RPMI8226 (cell line): ENCODE data around the gene CYP2S1.

Experiments used
- DNase-seq: peaks from one replicate; pipeline ENCODE4 v3.0.0-alpha.2; 2015

Gene CYP2S1

DNA sequence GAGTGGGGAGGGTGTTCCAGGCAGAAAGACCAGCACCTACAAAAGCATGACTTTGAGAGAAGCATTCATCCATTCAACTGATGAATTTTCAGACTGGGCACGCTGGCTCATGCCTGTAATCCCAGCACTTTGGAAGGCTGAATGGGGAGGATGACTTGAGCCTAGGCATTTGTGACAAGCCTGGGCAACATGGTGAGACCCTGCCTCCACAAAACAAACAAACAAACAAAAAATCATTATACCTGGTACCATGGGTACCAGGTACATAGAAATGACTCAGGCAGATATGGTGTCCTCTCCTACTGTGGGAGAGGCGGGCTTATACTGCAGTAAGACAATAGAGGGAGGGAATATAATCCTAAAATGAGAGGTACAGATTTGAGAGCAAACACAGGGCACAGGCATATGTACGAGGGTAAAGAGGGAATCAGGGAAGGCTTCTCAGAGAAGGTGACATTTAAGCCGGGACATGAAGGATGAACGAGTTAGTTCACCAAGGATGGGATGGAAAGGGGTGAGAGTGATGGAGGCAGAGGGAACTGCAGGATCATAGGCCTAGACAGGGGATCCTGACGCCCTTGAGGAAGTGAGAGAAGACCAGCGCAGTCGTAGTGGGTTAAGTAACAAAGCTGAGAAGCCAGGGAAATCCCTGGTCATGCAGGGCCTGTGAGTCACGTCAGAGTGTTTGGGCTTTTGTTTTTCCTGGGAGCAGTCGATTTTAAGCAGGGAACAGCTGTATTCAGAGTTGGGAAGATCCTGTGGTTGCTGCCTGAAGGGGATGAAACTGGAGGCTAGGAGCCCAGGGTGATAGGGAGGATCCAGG, 2.9 kb downstream of the CYP2S1 start:
- DNase-seq = no peak

DNA sequence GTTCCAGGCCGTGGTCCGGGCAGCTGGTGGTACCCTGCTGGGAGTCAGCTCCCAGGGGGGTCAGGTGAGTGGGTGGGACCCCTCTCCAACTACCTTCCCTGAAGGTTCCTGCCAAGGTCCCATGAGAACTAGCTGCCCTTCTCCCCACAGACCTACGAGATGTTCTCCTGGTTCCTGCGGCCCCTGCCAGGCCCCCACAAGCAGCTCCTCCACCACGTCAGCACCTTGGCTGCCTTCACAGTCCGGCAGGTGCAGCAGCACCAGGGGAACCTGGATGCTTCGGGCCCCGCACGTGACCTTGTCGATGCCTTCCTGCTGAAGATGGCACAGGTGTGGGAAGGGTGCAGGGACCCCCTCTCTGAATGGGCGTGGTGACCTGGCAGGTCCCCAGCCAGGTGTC, 5.5 kb downstream of the CYP2S1 start:
- no peak for DNase-seq

DNA sequence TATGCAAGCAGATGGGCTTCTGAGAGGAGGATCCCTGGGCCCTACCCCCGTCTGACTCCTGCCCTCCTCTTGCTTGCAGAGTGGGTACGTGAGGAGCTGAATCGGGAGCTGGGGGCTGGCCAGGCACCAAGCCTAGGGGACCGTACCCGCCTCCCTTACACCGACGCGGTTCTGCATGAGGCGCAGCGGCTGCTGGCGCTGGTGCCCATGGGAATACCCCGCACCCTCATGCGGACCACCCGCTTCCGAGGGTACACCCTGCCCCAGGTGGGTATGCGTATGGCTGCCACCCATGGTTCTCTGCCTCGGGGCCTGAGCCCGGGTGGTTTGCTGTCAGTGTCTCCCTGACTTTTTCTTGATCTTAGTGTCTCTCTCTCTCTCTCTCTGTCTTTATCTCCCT, 10.4 kb downstream of the CYP2S1 start:
- no peak for DNase-seq

DNA sequence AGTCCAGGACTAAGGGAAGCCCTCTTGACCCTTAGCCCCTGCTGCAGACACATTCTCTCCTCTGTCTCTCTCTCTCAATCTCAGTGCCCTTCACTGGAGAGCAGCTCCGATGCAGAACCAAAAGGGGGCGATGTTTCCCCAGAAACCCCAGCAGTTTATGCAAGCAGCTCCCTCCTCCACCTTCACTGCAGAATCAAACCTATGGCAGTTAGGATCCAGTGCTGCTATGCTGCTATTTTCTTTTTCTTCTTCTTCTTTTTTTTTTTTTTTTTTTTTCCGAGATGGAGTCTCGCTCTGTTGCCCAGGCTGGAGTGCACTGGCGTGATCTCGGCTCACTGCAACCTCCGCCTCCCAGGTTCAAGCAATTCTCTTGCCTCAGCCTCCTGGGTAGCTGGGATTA, 11.3 kb downstream of the CYP2S1 start:
- peak; percentile 74 for DNase-seq

DNA sequence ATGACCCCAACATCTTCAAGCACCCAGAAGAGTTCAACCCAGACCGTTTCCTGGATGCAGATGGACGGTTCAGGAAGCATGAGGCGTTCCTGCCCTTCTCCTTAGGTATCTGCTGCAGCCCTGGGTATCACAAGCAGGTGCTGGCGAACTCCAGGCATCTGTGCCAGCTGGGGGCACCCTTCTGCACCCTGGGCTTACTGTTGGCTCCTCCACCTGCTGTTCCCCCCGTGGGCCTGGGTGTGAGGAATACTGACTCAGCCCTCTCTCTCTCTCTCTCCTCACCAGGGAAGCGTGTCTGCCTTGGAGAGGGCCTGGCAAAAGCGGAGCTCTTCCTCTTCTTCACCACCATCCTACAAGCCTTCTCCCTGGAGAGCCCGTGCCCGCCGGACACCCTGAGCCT, 13.0 kb downstream of the CYP2S1 start:
- no peak for DNase-seq

DNA sequence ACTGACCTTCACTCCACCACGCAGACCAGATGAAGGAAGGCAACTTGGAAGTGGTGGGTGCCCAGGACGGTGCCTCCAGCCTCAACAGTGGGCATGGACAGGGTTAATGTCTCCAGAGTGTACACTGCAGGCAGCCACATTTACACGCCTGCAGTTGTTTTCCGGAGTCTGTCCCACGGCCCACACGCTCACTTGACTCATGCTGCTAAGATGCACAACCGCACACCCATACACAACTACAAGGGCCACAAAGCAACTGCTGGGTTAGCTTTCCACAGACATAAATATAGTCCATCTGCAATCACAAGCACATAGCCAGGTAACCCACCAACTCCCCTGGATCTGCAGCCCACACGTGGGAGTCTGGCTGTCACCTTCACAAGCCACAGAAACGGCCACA, 13.4 kb downstream of the CYP2S1 start:
- DNase-seq = no peak

DNA sequence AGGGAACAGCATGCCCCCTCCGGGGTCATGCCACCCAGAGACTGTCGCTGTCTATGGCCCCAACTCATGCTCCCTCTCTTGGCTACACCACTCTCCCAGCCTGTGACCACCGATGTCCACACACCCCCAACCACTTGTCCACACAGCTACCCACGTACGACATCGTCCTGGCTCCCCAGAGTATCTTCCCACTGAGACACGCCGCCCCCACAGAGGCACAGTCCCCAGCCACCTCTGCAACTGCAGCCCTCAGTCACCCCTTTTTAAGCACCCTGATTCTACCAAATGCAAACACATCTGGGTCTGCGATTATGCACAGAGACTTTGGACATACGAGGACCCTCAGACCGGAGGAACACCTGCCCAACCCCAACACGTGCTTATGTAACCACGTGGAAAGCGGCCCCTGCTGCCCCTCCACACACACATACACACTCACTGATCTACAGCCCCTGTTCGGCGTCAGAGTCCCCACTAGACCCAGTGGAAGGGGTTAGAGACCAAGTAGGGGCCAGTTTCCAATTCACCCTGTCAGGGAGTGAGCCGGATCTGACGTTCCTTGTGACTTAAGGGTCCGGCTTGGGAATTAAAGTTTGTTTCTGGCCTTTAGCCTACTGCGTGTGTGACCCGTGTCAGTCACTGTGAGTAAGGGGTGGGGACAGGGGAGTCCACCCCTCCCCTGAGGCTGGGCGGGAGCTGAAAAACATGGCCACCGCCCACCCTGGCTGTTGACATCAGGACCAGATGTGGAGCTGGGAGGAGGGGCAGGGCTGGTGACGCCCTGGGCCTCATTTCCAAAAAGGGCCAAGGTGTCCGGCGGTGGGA, 14.1 kb downstream of the CYP2S1 start:
- DNase-seq = no peak

DNA sequence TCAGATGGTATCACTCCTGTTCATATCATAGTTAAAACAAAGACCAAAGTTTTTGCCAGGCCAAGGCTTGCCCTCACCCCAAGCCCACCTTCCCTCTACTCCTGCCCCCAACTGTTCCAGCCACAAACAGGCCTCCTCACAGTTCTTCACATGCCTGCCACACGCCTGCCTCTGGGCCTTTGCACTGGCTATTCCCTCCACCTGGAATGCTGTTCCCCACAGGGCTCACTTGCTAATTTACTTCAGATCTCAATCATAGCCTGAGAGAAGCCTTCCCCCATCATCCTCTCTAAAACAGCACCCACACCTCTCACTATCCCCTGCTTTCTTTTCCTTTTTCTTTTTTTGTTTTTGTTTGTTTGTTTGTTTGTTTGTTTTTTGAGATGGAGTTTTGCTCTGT, 21.1 kb downstream of the CYP2S1 start:
- no peak for DNase-seq

DNA sequence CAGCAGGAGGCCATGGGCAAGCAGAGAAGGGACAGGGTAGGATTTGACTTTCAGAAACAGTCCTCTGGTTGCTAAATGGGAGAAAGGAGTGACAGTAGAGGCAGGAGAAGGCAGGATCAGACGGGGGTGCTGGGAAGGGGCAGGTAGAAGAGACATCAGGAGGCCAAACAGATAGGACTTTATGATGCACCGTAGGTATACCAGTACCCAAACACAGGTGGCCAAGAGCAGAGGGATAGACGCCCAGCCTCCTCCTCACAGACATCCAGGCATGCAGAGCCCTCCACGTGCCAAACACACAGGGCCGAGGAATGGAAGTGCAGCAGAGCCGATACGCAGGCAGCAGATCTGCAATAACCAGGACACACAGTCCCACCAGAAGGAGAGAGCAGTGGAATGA, 24.7 kb downstream of the CYP2S1 start:
- DNase-seq = no peak

DNA sequence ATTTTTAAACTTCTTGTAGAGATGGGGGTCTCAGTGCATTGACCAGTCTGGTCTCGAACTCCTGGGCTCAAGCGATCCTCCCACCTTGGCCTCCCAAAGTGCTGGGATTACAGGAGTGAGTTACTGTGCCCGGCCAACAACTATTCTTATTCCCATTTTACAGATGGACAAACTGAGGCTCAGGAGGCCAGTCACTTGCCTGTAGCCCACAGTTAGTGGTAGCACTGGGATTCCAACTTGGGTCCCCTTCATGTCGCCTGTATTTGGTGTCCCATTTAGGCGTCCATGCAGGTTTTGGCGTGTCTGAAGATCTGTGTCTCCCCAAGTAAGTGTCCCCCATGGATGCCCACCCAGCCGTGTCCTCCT, 25.2 kb downstream of the CYP2S1 start:
- DNase-seq = no peak

DNA sequence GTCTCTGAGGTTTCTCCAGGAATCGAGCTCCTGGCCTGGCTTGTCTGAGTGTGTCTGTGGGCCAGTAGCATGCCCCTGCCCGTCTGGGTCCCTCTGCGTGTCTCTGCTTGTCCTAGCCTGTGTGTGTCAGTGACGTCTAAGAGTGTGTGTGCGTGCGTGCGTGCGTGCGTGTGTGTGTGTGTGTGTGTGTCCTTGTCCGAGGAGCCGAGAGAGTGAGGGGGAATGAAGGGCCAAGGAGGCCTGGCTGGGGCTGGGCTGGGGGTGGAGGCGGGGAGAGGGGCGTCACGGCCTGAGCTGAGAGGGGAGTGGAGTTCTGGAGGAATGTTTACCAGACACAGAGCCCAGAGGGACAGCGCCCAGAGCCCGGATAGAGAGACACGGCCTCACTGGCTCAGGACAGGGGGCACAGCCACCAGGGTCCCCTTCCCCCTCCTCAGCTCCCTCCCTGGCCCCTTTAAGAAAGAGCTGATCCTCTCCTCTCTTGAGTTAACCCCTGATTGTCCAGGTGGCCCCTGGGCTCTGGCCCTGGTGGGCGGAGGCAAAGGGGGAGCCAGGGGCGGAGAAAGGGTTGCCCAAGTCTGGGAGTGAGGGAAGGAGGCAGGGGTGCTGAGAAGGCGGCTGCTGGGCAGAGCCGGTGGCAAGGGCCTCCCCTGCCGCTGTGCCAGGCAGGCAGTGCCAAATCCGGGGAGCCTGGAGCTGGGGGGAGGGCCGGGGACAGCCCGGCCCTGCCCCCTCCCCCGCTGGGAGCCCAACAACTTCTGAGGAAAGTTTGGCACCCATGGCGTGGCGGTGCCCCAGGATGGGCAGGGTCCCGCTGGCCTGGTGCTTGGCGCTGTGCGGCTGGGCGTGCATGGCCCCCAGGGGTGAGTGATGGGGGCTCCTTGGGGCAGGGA, 25.8 kb downstream of the CYP2S1 start, which contains the start of gene AXL:
Gene AXL, plus strand, starts transcription at position 609 of the 893 bp plus-strand sequence. Its CDS starts 170 bp downstream, at position 779.
- DNase-seq = no peak

DNA sequence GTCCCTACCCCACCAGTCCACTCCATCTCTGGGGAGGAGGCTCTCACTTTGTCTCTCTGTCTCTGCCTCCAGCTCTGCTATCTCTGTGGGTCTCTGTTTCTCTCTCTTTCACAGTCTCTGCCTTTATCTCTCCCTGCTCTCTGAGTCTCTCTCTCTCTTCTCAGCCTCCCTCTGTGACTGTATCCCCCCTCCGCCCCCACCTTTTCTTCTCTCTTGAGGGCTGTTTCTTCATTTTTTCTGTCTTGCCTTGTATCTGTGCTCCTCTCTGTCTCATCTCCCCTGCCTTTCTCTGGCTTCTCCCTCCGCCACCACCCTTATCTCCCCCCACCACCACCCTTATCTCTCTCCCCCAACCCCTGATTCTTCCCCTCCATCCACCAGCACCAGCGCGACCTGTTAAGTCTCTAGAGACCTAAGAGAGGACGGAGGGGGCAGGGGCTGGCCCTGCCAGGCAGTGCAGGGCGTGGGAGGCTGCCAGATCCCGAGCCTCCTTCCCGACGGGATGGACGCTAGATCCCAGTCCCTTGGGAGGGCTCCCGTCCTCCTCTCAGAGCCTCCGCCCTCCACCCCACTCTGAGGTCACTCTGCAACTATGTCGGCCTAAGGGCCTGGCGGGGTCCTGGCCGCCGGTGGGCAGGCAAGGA, 27.0 kb downstream of the CYP2S1 start:
- no peak for DNase-seq

DNA sequence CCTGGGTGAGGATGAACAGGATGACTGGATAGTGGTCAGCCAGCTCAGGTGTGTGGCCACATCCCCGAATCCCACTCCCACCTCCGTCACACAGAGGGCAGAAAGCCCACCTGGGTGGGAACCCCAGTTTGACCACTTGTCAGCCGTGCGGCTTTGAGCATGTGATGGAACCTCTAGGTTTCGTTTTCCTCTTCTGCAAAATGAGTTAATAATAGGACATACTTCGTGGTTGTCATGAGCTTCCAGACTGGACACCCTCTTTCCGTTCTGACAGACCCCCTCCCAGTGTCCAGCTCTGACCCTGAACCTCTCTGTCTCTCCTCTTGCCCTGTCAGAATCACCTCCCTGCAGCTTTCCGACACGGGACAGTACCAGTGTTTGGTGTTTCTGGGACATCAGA, 27.8 kb downstream of the CYP2S1 start:
- no peak for DNase-seq

DNA sequence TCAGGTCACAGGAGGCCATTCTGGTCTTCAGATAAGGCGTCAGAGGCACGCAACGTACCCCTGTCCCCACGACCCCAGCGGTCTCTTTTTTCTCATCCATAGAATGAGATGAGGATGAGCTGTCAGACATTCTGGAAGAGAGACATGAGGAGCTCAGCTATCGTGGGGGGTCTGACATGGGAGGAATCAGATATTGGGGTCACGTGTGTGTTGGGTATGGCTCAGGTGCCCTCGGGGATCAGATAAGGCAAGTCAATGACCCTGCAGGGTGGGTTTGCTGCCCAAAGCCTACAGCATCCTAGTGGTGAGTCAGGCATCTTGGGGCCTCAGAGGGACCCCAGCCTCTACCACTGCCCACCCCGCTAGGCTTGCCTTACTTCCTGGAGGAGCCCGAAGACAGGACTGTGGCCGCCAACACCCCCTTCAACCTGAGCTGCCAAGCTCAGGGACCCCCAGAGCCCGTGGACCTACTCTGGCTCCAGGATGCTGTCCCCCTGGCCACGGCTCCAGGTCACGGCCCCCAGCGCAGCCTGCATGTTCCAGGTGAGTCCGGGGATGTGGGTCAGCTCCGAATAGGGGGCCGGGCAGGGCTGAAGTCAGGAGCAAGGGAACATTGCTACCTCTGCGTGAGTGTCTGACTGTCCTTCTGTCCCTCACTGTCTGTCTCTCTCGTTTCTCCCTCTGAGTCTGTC, 28.6 kb downstream of the CYP2S1 start:
- DNase-seq = no peak

DNA sequence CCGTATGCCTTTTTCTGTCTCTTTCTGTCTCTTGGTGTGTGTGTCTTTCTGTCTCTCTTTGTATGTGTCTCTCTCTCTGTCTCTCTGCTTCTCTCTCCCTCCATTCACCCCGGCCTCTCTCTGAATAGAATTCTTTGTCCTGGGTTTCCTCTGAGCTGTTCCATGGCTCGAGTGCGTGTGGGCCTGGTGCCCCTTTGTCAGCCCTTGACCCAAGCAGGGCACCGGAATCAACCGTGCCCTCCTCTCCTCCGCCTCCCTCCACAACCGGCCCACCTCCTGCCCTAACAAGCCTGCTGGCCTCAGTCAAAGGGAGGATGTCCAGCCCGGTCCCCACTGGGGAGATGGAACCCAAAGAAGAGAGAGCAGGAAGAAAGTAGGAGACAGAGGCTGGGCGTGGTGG, 29.2 kb downstream of the CYP2S1 start:
- no peak for DNase-seq

DNA sequence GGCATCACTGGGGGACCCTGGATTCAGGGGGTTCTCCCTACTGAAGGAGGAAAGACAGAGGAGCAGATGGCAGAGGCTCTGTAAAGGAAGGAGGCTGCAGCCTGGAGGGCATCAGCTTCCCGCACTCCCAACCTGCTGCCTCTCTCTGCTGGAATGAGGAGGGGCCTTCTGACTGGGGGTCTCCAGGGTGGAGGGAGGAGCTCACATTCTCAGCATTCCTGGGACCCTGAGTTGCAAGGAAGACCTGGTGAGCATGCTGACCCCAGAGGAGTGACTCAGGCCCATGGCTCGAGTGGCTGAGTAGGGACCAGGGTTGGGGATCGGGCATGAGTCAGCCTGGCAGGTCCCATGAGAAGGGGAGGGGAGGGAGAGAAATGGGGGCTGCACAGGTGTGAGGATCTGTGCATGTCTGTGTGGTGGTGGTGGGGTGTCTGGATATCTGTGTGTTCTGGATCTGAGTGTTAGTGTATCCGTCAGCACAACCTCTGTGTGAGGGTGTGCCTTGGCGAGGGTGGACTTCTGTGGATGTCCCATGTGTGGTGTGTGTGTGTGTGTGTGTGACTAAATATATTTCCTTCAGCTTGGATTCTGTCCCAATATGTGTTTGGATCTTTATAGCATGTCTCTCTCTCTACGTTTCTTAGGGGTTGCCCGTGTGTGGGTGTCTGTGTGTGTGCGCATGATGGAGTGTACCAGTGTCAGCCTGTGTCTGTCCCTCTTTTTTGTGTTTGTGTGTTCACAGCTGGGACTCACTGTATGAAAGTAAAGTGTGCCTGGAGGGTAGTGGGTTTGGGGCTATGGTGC, 30.6 kb downstream of the CYP2S1 start:
- no peak for DNase-seq

DNA sequence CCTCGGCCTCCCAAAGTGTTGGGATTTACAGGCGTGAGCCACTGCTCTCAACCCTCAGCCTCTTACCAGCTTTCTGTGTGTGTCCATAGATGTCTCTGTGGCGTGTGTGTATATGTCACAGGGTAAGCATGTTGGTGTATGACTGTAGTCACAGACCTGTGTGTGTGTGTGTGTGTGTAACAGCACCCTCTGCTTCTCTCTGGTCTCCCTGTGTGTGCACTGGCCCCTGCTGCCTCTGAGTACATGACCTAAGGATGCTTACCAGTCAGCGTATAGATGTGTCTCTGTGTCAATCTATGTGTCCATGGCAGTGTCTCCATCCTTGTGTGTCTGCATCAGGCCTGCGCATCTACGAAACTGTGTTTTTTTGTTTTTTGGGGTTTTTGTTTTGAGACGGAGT, 31.6 kb downstream of the CYP2S1 start:
- no peak for DNase-seq

DNA sequence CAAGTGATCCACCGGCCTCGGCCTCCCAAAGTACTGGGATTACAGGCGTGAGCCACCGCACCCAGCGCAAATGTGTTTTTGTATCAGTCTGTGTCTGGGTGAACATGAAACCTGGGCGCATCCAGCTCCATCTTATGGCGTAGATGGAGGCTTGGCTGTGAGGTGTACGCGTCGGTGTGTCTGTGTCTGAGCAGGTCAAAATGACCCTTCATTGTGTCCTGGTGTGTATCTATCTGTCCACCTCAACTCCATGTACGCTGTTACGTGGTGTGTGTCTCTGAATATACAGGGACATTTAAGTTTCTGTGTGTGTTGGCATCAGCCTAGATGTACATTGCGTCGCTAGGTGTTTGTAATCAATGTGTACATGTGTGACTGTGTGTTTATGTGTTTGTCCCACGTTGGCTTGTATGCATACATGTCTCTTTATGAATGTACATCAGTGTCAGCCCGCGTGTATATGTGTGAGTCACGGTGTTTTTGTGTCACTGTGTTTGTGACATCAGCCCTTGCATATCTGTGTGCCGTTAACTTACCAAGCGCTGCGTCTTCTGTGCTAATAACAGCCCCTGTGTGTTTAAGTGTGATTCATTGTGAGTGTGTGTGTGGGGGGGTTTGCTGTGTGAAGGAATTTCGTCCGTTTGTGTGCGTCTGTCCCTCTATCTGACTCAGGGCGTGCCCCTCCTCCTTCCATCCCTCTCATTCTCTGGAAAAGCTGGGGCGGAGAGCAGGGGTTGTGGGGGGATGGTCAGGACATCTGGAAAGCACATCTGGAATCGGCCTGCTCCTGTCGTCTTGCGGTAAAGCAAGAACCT, 32.4 kb downstream of the CYP2S1 start:
- DNase-seq = no peak

DNA sequence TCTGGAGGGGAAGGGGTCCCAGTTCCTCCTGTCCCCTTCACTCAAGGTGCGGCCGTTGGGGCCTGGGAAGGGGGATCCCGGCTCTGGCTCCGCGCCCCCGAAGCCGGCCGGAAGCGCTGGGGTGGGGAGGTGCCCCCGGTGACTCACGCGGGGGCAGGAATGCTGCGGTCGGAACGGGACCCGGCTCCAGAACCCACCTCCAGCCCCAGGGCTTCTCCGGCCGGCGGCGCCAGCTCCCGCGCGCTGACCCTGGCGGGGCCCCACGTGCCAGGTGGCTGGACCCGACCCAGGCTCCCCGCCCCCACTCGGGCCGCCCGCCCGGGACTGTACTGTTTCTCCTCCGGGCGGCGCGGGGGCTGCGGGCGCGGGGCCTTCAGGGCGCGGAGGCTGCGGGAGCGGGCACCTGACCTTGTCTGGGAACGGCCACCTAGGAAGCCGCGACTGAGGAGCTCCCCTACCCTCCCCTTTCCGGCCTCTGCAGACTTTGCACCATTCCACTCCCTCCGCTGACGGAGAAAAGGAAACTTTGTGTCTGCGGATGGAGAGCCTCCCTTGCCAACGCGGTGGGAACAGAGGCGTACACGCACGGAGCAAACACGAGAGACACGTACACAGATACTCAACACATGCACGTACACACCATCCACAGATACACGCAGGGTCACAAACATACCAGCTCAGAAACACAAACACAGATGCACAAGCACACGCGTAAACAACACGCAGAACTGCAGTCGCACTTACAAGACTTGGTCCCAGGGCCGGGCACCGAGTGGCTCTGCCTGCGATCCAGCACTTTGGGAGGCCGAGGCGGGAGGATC, 33.2 kb downstream of the CYP2S1 start:
- peak; percentile 23 for DNase-seq
